Astrocyte (in vitro differentiated cells and primary cell): ENCODE data around the gene UBALD2.

ENCODE experiments used
- EZH2 ChIP-seq: IDR thresholded peaks from 2 replicates; pipeline ENCODE4 v1.6.1; 2012; ENCODE audit warnings: mild to moderate bottlenecking, low read length, inconsistent platforms; ENCODE audit not compliant: insufficient read depth
- TF ChIP-seq, protein P1 (sequence below): IDR thresholded peaks from 2 replicates; pipeline ENCODE4 v1.5.1; 2011; ENCODE audit warnings: low read depth, mild to moderate bottlenecking, inconsistent platforms, low read length, moderate library complexity; ENCODE audit not compliant: insufficient read depth

DNA sequence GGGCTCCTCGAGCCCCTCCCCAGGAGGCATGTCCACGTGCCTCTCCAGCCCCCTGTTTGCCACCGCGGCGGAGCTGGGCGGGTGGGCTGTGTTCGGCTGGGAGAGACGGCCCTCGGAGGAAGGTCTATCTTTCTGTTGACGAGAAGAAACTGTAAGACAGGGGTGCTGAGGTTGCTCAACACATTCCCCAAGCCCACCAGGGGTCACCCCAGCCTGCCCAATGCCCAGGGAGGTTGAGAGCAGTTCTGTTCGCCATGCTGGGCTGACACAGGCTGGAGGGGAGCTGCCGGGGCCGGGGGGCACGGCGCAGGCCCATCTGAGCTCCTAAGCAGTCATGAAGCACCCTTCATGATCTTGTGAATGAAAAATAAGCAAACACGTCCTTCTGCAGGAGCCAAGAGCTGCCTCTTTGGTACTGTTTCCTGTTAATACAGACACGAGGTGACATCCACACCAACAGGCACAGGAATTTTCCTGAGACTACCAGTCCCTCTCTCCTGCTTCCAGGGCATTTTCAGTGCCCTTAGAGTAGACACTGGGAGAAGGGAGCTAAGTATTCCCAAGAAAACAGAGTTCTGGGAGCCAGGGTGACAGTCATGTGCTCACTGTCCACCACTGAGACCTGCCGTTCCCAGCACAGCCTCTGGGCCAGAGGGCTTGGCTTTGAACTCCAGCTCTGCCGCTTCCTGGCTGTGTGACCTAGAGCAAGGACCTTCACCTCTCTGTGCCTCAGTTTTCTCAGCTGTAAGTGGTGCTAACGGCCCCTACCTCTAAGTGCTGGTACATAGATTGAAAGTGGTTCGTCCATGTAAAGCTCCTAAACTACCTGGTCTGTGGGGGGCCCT, 9.2 kb downstream of the UBALD2 start:
- TF ChIP-seq EZH2: no peak
- TF ChIP-seq, protein P1, sequence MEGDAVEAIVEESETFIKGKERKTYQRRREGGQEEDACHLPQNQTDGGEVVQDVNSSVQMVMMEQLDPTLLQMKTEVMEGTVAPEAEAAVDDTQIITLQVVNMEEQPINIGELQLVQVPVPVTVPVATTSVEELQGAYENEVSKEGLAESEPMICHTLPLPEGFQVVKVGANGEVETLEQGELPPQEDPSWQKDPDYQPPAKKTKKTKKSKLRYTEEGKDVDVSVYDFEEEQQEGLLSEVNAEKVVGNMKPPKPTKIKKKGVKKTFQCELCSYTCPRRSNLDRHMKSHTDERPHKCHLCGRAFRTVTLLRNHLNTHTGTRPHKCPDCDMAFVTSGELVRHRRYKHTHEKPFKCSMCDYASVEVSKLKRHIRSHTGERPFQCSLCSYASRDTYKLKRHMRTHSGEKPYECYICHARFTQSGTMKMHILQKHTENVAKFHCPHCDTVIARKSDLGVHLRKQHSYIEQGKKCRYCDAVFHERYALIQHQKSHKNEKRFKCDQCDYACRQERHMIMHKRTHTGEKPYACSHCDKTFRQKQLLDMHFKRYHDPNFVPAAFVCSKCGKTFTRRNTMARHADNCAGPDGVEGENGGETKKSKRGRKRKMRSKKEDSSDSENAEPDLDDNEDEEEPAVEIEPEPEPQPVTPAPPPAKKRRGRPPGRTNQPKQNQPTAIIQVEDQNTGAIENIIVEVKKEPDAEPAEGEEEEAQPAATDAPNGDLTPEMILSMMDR: no peak
